ENCODE data around the gene IGDCC3.

GRCh38 chr15:65421360-65422215 is 43.8 kb upstream of the IGDCC3 start:
- TF ChIP-seq, protein P1, sequence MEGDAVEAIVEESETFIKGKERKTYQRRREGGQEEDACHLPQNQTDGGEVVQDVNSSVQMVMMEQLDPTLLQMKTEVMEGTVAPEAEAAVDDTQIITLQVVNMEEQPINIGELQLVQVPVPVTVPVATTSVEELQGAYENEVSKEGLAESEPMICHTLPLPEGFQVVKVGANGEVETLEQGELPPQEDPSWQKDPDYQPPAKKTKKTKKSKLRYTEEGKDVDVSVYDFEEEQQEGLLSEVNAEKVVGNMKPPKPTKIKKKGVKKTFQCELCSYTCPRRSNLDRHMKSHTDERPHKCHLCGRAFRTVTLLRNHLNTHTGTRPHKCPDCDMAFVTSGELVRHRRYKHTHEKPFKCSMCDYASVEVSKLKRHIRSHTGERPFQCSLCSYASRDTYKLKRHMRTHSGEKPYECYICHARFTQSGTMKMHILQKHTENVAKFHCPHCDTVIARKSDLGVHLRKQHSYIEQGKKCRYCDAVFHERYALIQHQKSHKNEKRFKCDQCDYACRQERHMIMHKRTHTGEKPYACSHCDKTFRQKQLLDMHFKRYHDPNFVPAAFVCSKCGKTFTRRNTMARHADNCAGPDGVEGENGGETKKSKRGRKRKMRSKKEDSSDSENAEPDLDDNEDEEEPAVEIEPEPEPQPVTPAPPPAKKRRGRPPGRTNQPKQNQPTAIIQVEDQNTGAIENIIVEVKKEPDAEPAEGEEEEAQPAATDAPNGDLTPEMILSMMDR (IDR thresholded peaks at IDR 0.05; ENCODE audit: low read depth, low read length) = no peak
- TF ChIP-seq POLR2A (IDR thresholded peaks at IDR 0.05; ENCODE audit: extremely low read depth, insufficient read length) = peak; percentile 39
- TF ChIP-seq MAX (IDR thresholded peaks at IDR 0.05; ENCODE audit: low read depth, low read length) = peak; percentile 69
- TF ChIP-seq MYC (IDR thresholded peaks at IDR 0.05; ENCODE audit: low read depth, low read length) = peak; percentile 43

Measured in NB4 (cell line).